ENCODE data around the gene CDKN1B. TPM values are rescaled to one million over a fixed set of nuclear protein-coding genes. Genes with fewer than 3 reads are reported as not detected.

The CDKN1B gene
- total RNA-seq, 1 experiment from 2014 or later, result 33.1 TPM

DNA sequence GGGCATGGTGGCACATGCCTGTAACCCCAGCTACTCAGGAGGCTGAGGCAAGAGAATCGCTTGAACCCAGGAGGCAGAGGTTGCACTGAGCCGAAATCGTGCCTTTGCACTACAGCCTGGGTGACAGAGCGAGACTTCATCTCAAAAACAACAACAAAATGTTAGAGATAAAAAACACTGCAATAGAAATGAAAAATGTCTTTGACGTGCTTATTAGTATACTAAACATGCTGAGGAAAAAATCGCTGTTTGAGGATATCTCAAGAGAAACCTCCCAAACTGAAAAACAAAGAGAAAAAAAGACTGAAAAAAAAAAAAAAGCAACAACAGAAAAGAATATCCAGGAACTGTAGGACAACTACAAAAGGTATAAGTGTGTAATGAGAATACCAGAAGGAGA, 53.1 kb downstream of the CDKN1B start:
- H3K36me3 ChIP-seq (ENCODE audit: control insufficient read depth in 1 of 2, insufficient read depth in 2 of 2, low read length in 2 of 2), result no peaks in the 10 kb centered on the region
- H3K4me2 ChIP-seq (ENCODE audit: low read length), result no peak overlapping the region
- H3K79me2 ChIP-seq (ENCODE audit: insufficient read depth, low read length), result no peaks in the 10 kb centered on the region
- H3K4me3 ChIP-seq (replicated peaks in 1 of 2; ENCODE audit: low read depth in 1 of 2, low read length in 2 of 2), result no peak overlapping the region
- no peak overlapping the region for H3K9ac ChIP-seq (ENCODE audit: low read length)
- TF ChIP-seq SP1 (IDR thresholded peaks at IDR 0.05; ENCODE audit: low read depth) (no peak), ZFX (IDR thresholded peaks at IDR 0.05) (no peak), FOSL1 (IDR thresholded peaks at IDR 0.05; ENCODE audit: low read depth) (no peak), ELF1 (IDR thresholded peaks at IDR 0.05; ENCODE audit: borderline replicate concordance, low read depth) (no peak), ATF3 (IDR thresholded peaks at IDR 0.05) (no peak), ZBTB33 (IDR thresholded peaks at IDR 0.05; ENCODE audit: extremely low read depth, insufficient replicate concordance, low read length) (no peak), EGR1 (IDR thresholded peaks at IDR 0.05; ENCODE audit: low read depth) (no peak), ZNF274 (IDR thresholded peaks at IDR 0.05; ENCODE audit: low read depth, low read length) (no peak), JUND (IDR thresholded peaks at IDR 0.05) (no peak), YY1 (IDR thresholded peaks at IDR 0.05; ENCODE audit: extremely low read depth, insufficient replicate concordance, low read depth, low read length) (no peak), RAD21 (IDR thresholded peaks at IDR 0.05; ENCODE audit: low read depth) (no peak), SRF (IDR thresholded peaks at IDR 0.05; ENCODE audit: low read depth) (no peak), SIN3A (IDR thresholded peaks at IDR 0.05; ENCODE audit: low read depth) (no peak), REST (IDR thresholded peaks at IDR 0.05; ENCODE audit: low read depth) (no peak), CBX3 (IDR thresholded peaks at IDR 0.05; ENCODE audit: low read depth) (no peak)
- TF ChIP-seq, protein P1, sequence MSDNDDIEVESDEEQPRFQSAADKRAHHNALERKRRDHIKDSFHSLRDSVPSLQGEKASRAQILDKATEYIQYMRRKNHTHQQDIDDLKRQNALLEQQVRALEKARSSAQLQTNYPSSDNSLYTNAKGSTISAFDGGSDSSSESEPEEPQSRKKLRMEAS (IDR thresholded peaks at IDR 0.05), result no peak
- no peaks in the 10 kb centered on the region for H4K20me1 ChIP-seq (ENCODE audit: insufficient read depth)
- no peak overlapping the region for H3K27ac ChIP-seq (ENCODE audit: low read depth, low read length)
- H3K27me3 ChIP-seq (ENCODE audit: insufficient read depth, low read length), result no peaks in the 10 kb centered on the region
- H3K4me1 ChIP-seq (ENCODE audit: control insufficient read depth in 1 of 2, insufficient read depth in 2 of 2, low read length in 2 of 2), result no peaks in the 10 kb centered on the region
- RAD21 ChIA-PET (ENCODE audit: low non-redundant PET in 1 of 2, low total read pairs in 2 of 2, uncharacterized antibody in 2 of 2, unreplicated experiment in 2 of 2), result no interaction called here
- CTCF ChIA-PET, result no interaction called here
- no peak overlapping the region for H2AFZ ChIP-seq (ENCODE audit: low read depth, low read length, poor library complexity, severe bottlenecking)
- intact Hi-C loops (cut with micrococcal nuclease), result no loop called here
- no peaks in the 10 kb centered on the region for H3K9me2 ChIP-seq (ENCODE audit: insufficient read depth)
- no TSS peak for BruUV-seq (replicated peaks)
- no peak for ATAC-seq
- POLR2A ChIA-PET, result no interaction called here
- no peaks in the 10 kb centered on the region for H3K9me3 ChIP-seq (ENCODE audit: control insufficient read depth in 1 of 2, insufficient read depth in 1 of 2, low read depth in 1 of 2, low read length in 2 of 2)
- DNase-seq (ENCODE audit: low read depth, low spot score), result no peak
